LNCAP (cell line): ENCODE results near the gene DZANK1.

Experiments
- CTCF ChIP-seq: fragments of 450-650 bp; IDR thresholded peaks from 2 replicates; pipeline ENCODE4 v1.5.1; 2017; ENCODE audit warnings: mild to moderate bottlenecking

The DZANK1 gene

GRCh38 chr20:18466894-18467730 lies at the start of gene DZANK1, which contains the start of gene POLR3F:
TSS of gene DZANK1 (minus strand) at chr20:18467030. CDS start at chr20:18465358, 1,672 bp downstream.
TSS of gene POLR3F (plus strand) at chr20:18467390. CDS start at chr20:18467507, 117 bp downstream.
- TF ChIP-seq CTCF: no peak

GRCh38 chr20:18515973-18516372 lies 49.1 kb upstream of the DZANK1 start:
- no peak for TF ChIP-seq CTCF

- TF ChIP-seq CTCF: no peak
These were observed 47.3 kb upstream of the DZANK1 start for GRCh38 chr20:18514127-18514526.

GRCh38 chr20:18513208-18513607 lies 46.4 kb upstream of the DZANK1 start:
- TF ChIP-seq CTCF: no peak

- no peak for TF ChIP-seq CTCF
These were observed 44.7 kb upstream of the DZANK1 start for GRCh38 chr20:18511571-18511970.

GRCh38 chr20:18507218-18508191 lies 40.7 kb upstream of the DZANK1 start, which contains the start of gene SEC23B:
TSS of gene SEC23B (plus strand) at chr20:18507940. CDS start at chr20:18510836, 2,896 bp downstream.
- TF ChIP-seq CTCF: no peak

- TF ChIP-seq CTCF: no peak
These were observed 39.9 kb upstream of the DZANK1 start for GRCh38 chr20:18506744-18507143.
